GM19239 (cell line): ENCODE results near the gene ATP5IF1.

Experiments
- DNase-seq: peaks from one replicate; pipeline ENCODE4 v3.0.0; 2011; ENCODE audit warnings: low spot score; ENCODE audit not compliant: insufficient read length
- FAIRE-seq: peaks from 2 replicates; lab custom pipeline; 2011; peaks lifted over from hg19 to GRCh38; lab: Jason Lieb, UNC

Gene ATP5IF1

GRCh38 chr1:28259934-28260802, 24.2 kb downstream of the ATP5IF1 start:
- FAIRE-seq = no peak
- no peak for DNase-seq

GRCh38 chr1:28260803-28261174, 24.9 kb downstream of the ATP5IF1 start:
- no peak for DNase-seq
- no peak for FAIRE-seq

- no peak for FAIRE-seq
- DNase-seq = no peak
These were observed 29.0 kb downstream of the ATP5IF1 start for GRCh38 chr1:28264897-28265296.

- DNase-seq (no peak), FAIRE-seq (no peak)
These were observed 29.7 kb downstream of the ATP5IF1 start for GRCh38 chr1:28265577-28265976.

GRCh38 chr1:28266920-28267322, 31.0 kb downstream of the ATP5IF1 start:
- no peak for DNase-seq
- FAIRE-seq = no peak

GRCh38 chr1:28267633-28268032, 31.7 kb downstream of the ATP5IF1 start:
- DNase-seq (no peak), FAIRE-seq (no peak)

GRCh38 chr1:28269529-28269928, 33.6 kb downstream of the ATP5IF1 start:
- DNase-seq (no peak), FAIRE-seq (peak; percentile 42)

GRCh38 chr1:28272215-28272852, 36.4 kb downstream of the ATP5IF1 start:
- DNase-seq (no peak), FAIRE-seq (no peak)

- FAIRE-seq = no peak
- DNase-seq = no peak
These were observed 37.4 kb downstream of the ATP5IF1 start for GRCh38 chr1:28273216-28273860.

- FAIRE-seq (no peak), DNase-seq (no peak)
These were observed 42.8 kb downstream of the ATP5IF1 start for GRCh38 chr1:28278763-28279162.

GRCh38 chr1:28279721-28280120, 43.8 kb downstream of the ATP5IF1 start:
- FAIRE-seq = no peak
- no peak for DNase-seq

GRCh38 chr1:28280501-28280900, 44.6 kb downstream of the ATP5IF1 start:
- DNase-seq (no peak), FAIRE-seq (no peak)

GRCh38 chr1:28280977-28281381, 45.1 kb downstream of the ATP5IF1 start:
- DNase-seq (no peak), FAIRE-seq (no peak)

GRCh38 chr1:28281608-28282425, 45.9 kb downstream of the ATP5IF1 start:
- FAIRE-seq = no peak
- DNase-seq = no peak

- FAIRE-seq (no peak), DNase-seq (no peak)
These were observed 46.8 kb downstream of the ATP5IF1 start for GRCh38 chr1:28282426-28283407.

- DNase-seq (no peak), FAIRE-seq (no peak)
These were observed 50.2 kb downstream of the ATP5IF1 start for GRCh38 chr1:28286111-28286510.
